GOT3 (cell line): ENCODE results near the gene CBFA2T3.
"Not testable (repeated sequence)": the region's sequence is repeated elsewhere in the genome, so short reads cannot be mapped to it uniquely, and the experiment has no call there.

Experiments
- DNase-seq: peaks from one replicate; lab custom pipeline; 2025; ENCODE audit warnings: mixed read lengths; lab: John Stamatoyannopoulos, UW

Gene CBFA2T3

GRCh38 chr16:88977018-88977811, at the start of gene CBFA2T3:
CBFA2T3 (minus strand) TSS chr16:88977207; CDS start chr16:88976807, 400 bp downstream.
- no peak for DNase-seq

GRCh38 chr16:89026121-89026612, 49.2 kb upstream of the CBFA2T3 start:
- no peak for DNase-seq

- DNase-seq: no peak
Observed at GRCh38 chr16:89025636-89026035, 48.6 kb upstream of the CBFA2T3 start.

GRCh38 chr16:89024546-89025060, 47.6 kb upstream of the CBFA2T3 start:
- DNase-seq: no peak

DNA sequence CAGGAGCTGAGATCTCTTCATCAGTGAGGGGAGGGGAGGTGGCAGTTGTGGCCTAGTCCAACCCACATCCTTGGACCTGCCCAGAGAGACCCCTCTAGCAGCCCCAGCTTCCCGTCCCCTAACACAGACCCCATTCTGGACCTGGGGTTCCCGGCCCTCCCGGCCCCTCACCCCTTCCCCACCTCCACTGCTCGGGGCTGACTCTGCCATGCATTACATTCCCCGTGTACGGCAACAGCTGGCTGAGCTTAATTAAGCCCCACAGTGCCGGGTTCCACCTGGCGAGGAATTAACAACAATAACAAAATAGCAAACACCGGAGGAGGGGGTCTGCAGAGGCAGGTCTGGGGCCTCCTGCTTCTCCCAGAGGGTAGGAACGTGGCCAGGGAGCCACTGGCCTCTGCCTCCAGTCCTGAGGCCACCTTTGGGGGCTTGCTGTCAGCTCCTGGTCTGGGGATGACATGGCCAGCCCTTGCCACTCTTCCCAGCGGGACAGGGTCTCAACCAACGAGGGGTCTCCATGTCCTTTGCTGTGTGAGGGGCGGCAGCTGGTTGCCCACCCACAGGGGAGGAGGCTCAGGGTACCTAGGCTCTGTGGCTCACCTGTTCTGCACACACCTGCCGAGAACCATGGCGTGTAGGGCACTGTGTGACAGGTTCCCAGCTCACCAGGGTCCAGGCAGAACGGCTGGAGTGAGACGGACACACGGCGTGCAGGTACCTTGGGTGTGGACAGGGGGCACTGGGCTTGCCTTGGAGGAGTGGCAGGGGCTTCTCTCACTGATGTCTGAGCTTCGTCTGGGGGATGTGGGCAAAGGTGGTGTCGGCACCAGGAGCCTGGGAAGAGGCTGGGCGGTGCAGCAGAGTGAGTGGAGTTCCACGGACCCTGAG, 46.9 kb upstream of the CBFA2T3 start:
- no peak for DNase-seq

DNA sequence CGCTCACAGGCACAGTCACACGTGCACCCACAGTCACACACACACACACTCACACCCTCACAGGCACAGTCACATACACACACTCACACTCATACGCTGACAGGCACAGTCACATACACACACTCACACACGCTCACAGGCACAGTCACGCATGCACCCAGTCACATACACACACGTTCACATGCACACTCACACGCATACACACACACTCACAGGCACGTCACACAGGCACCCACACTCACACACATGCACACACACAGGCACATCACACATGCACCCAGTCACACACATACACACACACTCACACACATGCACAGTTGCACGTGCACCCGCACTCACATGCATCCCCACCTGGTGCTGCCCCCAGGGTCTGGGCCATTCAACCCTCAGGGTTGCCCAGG, 46.1 kb upstream of the CBFA2T3 start:
- no peak for DNase-seq

GRCh38 chr16:89022051-89022836, 45.2 kb upstream of the CBFA2T3 start:
- DNase-seq: no peak

- DNase-seq: no peak
Observed at GRCh38 chr16:89020925-89021595, 44.1 kb upstream of the CBFA2T3 start.

GRCh38 chr16:89020068-89020924, 43.3 kb upstream of the CBFA2T3 start:
- no peak for DNase-seq

- no peak for DNase-seq
Observed at GRCh38 chr16:89019511-89019910, 42.5 kb upstream of the CBFA2T3 start.

- DNase-seq: no peak
Observed at GRCh38 chr16:89018282-89019158, 41.5 kb upstream of the CBFA2T3 start.

DNA sequence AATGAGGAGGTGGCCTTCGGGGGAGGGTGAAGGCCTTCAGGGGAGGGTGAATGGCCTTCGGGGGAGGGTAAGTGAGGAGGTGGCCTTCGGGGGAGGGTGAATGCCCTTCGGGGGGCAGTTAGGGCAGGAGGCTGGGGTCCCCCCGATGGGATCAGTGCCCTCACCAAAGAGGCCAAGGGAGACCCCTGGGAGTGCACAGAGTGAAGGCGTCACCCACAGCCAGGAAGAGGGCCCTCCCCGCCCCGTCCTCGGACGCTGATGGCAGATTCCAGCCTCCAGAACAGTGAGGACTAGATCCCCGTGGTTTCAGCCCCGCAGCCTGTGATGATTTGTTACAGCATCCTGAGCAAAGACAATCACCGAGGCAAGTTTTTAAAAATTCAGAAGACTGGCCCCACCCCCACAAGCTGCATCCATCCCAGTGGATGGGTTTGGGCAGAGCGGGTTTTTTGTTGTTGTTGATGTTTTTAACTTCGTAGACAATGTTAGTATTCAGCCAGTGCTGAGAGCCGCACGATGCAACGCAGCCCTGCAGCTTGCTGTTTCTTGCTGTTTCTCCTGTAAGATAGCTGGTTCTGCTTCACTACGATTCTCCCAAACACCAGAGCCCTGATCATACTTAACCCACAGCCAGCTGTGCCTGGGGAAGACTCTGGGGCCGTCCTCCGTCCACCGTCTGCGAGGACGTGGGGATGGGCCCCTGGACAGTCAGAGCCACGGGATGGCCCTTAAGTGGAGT, 40.7 kb upstream of the CBFA2T3 start:
- no peak for DNase-seq

DNA sequence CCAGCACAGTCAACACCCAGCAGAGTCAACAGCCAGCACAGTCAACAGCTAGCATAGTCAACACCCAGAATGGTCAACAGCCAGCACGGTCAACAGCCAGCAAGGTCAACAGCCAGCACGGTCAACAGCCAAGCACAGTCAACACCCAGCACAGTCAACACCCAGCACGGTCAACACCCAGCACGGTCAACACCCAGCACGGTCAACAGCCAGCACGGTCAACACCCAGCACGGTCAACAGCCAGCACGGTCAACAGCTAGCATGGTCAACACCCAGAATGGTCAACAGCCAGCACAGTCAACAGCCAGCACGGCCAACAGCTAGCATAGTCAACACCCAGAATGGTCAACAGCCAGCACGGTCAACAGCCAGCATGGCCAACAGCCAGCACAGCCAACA, 39.6 kb upstream of the CBFA2T3 start:
- not testable (repeated sequence) for DNase-seq

DNA sequence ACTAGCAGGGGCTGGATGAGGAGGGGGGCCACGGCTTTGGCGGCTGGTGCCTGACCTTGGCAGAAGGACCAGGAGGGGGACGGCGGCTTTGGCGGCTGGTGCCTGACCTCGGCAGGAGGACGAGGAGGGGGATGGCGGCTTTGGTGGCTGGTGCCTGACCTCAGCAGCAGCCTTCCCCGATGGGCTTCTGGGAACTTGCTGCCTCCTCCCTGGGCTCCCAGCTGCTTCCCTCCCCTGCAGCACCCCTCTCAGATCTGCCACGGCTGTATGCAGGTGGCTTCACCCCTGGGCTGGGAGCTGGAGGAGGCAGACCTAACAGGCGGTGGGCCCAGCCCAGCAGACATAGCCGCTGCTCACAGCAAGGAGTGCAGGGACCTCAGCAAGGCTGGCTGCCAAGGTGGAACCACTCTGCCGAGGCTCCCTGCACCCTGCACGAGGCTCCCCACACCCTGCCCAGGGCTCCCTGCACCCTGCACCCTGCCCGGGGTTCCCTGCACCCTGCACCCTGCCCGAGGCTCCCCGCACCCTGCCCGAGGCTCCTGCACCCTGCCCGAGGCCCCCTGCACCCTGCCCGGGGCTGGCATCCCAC, 38.4 kb upstream of the CBFA2T3 start:
- DNase-seq: no peak

GRCh38 chr16:89014403-89015230, 37.6 kb upstream of the CBFA2T3 start:
- no peak for DNase-seq

- DNase-seq: no peak
Observed at GRCh38 chr16:89013692-89014402, 36.8 kb upstream of the CBFA2T3 start.

DNA sequence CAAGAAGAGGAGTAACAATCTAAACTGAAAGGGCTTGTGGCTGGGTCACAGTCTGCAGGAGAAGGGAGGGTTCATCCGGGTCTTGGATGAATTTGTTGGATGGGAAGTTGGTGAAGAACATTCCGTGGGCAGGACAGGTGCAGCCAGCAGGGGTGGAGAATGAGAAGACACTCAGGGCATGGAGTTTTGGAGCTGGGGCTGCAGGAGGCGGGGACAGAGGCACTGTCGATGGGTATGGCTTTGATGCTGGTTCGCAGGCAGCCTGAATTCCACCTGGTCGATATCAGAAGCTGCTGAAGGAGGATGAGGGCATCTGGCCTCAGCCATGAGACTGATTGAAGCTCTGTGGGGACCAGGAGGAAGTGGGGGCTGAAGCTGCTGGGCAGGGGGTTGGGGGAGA, 36.1 kb upstream of the CBFA2T3 start:
- DNase-seq: no peak
